ENCODE measurements around the gene GRAMD2B.

- TF ChIP-seq EZH2 (IDR thresholded peaks at IDR 0.05; ENCODE audit: insufficient read depth, poor library complexity, severe bottlenecking) = no peak
- TF ChIP-seq EZH2phosphoT487 (IDR thresholded peaks at IDR 0.05; ENCODE audit: insufficient read depth, low read depth) = no peak
These were observed 56.6 kb downstream of the GRAMD2B start for GRCh38 chr5:126479810-126480209.

Measured in GM23248 (cell line).